ENCODE measurements around the gene GPR55. TPM values are rescaled to one million over a fixed set of nuclear protein-coding genes. Genes with fewer than 3 reads are reported as not detected.

GPR55 gene
- total RNA-seq, 4 donors from 2014 or later: 0.72 to 1.2 TPM; not detected in 2

DNA sequence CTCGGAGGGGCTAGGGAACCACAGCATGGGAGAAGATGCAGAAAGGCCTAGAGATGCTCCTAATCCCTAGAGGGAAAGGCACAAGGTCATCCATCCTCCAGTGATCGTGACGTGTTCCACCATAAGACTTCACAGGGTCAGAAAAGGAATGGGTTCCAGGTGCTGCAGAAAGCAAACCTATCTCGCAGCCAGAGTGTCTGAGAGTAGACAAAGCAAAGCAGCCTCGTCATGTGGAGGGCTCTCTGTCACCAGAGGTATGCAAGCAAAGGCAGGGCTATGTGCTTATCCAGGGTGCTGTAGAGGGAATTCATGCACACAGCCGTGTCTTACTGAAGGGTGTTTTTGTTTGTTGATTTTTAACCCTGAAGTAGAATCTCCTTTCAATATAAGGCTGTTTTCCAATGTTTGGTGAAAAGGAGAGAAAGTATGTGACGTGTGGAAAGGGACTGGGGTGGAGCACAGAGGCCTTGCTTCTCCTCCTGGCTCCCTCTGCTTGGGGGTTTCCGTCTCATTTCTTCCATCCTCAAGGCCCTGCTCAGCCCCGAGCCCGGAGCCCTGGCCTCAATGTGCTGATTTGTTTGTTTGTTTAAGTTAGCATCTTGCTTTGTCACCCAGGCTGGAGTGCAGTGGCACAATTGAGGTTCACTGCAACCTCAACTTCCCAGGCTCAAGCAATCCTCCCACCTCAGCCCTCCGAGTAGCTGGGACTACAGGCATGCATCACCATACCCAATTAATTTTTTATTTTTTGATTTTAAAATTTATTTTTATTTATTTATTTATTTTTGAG, 3.0 kb downstream of the GPR55 start:
- DNase-seq (ENCODE audit: low spot score in 2 of 2): peak; percentile 21 to 54
- H3K4me3 ChIP-seq: no peak overlapping the region
- TF ChIP-seq EP300 (IDR thresholded peaks at IDR 0.05): no peak
- no peak for TF ChIP-seq POLR2AphosphoS5 (IDR thresholded peaks at IDR 0.05)
- no peak for TF ChIP-seq POLR2A (IDR thresholded peaks at IDR 0.05)
- TF ChIP-seq, protein P1, sequence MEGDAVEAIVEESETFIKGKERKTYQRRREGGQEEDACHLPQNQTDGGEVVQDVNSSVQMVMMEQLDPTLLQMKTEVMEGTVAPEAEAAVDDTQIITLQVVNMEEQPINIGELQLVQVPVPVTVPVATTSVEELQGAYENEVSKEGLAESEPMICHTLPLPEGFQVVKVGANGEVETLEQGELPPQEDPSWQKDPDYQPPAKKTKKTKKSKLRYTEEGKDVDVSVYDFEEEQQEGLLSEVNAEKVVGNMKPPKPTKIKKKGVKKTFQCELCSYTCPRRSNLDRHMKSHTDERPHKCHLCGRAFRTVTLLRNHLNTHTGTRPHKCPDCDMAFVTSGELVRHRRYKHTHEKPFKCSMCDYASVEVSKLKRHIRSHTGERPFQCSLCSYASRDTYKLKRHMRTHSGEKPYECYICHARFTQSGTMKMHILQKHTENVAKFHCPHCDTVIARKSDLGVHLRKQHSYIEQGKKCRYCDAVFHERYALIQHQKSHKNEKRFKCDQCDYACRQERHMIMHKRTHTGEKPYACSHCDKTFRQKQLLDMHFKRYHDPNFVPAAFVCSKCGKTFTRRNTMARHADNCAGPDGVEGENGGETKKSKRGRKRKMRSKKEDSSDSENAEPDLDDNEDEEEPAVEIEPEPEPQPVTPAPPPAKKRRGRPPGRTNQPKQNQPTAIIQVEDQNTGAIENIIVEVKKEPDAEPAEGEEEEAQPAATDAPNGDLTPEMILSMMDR (IDR thresholded peaks at IDR 0.05): no peak
- 77% methylated on average over 11 of the region's 11 CpGs for WGBS
- peaks cover 6% of the 10 kb centered on the region for H3K4me1 ChIP-seq
- H3K9me3 ChIP-seq: no peaks in the 10 kb centered on the region
- no peak overlapping the region for H3K27ac ChIP-seq
- no peaks in the 10 kb centered on the region for H3K36me3 ChIP-seq
- peaks cover 26% of the 10 kb centered on the region for H3K27me3 ChIP-seq

DNA sequence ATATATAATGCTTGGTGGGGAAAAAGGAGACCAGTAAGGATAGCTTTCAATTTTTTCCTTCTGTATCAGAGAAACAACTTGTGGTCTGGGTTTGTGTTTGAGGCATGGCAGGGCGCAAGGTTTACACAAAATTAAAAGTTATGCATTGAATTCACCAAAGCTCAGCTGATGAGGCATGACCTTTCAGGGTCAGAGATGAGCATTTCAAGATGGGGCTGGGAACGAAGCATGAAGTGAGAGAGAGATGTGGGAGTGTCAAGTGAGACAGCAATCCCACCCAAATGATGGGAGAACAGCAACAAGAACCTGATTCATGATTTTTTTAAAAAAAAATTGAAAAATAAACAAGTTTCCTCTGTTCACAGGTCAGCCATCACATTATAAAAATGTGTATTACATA, 4.9 kb downstream of the GPR55 start:
- Histone ChIP-seq H3K4me3 (no peak overlapping the region), H3K9me3 (no peaks in the 10 kb centered on the region), H3K27ac (no peak overlapping the region), H3K4me1 (peaks cover 6% of the 10 kb centered on the region), H3K27me3 (peaks cover 25% of the 10 kb centered on the region), H3K36me3 (no peaks in the 10 kb centered on the region)
- no peak for DNase-seq (ENCODE audit: low spot score in 2 of 2)
- WGBS: 76% methylated on average over 2 of the region's 2 CpGs
- TF ChIP-seq POLR2AphosphoS5 (IDR thresholded peaks at IDR 0.05) (no peak), POLR2A (IDR thresholded peaks at IDR 0.05) (no peak), EP300 (IDR thresholded peaks at IDR 0.05) (no peak)
- TF ChIP-seq, protein P1 (IDR thresholded peaks at IDR 0.05): no peak

DNA sequence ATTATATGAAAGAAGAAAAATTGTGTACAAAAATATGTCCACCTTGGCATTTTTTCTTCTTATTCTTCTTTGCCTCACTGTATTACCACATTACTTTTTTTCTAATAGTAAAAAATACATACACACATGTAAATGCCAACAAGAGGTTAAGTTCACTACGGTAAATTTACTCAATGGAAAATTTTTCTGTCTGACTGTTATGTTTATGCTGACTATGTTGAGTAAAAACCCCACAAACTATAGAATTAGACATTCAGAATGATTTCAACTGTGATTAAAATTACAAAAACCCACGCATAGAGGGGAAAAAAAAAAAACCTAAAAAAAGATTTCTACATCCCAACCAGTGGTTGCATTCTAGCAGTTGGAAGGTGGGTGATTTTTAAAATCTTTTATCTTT, 5.4 kb downstream of the GPR55 start:
- TF ChIP-seq EP300 (IDR thresholded peaks at IDR 0.05) (no peak), POLR2AphosphoS5 (IDR thresholded peaks at IDR 0.05) (no peak), POLR2A (IDR thresholded peaks at IDR 0.05) (no peak)
- TF ChIP-seq, protein P1 (IDR thresholded peaks at IDR 0.05): no peak
- Histone ChIP-seq H3K27me3 (peaks cover 24% of the 10 kb centered on the region), H3K9me3 (no peaks in the 10 kb centered on the region), H3K27ac (no peak overlapping the region), H3K36me3 (no peaks in the 10 kb centered on the region), H3K4me3 (no peak overlapping the region), H3K4me1 (peaks cover 3% of the 10 kb centered on the region)
- DNase-seq (ENCODE audit: low spot score in 2 of 2): no peak
- 67% methylated on average over 2 of the region's 2 CpGs for WGBS

DNA sequence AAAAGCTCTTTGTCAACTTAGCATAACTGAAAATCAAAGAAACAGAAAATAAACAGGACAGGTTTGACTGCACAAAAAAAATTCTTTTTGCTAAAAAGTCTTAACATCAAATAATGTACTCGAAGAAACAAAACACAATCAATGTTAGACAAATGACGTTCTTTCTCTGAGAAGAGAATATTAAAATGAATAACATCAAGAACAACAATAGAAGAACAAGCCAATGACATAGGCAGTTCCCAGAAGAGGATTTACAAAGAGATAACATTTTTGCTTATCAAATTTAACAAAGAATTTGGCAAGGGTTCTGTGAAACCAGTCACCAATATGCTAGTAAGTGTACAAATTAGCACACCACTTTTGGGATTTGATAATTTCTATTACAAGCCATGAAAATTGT, 5.8 kb downstream of the GPR55 start:
- Histone ChIP-seq H3K9me3 (no peaks in the 10 kb centered on the region), H3K27ac (no peak overlapping the region), H3K36me3 (no peaks in the 10 kb centered on the region), H3K4me3 (no peak overlapping the region), H3K4me1 (no peaks in the 10 kb centered on the region), H3K27me3 (peaks cover 20% of the 10 kb centered on the region)
- TF ChIP-seq, protein P1 (IDR thresholded peaks at IDR 0.05): no peak
- TF ChIP-seq EP300 (IDR thresholded peaks at IDR 0.05) (no peak), POLR2A (IDR thresholded peaks at IDR 0.05) (no peak), POLR2AphosphoS5 (IDR thresholded peaks at IDR 0.05) (no peak)
- 78% methylated on average over 2 of the region's 2 CpGs for WGBS
- DNase-seq (ENCODE audit: low spot score in 2 of 2): no peak

DNA sequence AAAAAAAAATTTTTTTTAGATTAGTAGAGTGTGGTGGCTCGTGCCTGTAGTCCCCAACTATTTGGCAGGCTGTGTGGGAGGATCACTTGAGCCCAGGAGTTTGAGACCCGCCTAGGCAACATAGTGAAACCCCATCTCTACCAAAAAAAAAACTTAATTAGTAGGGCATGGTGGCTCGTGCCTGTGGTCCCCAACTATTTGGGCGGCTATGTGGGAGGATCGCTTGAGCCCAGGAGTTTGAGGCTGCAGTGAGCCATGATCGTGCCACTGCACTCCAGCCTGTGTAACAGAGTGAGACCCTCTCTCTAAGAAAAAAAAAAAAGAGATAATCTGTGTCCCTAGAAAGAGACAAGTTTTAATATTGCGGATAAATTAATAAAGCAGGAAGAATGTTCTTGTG, 8.8 kb downstream of the GPR55 start:
- Histone ChIP-seq H3K9me3 (no peaks in the 10 kb centered on the region), H3K27me3 (peaks cover 9% of the 10 kb centered on the region), H3K4me3 (no peak overlapping the region), H3K27ac (no peak overlapping the region), H3K36me3 (no peaks in the 10 kb centered on the region), H3K4me1 (no peaks in the 10 kb centered on the region)
- 74% methylated on average over 7 of the region's 7 CpGs for WGBS
- DNase-seq (ENCODE audit: low spot score in 2 of 2): peak; percentile 24 to 28
- TF ChIP-seq POLR2A (IDR thresholded peaks at IDR 0.05) (no peak), POLR2AphosphoS5 (IDR thresholded peaks at IDR 0.05) (no peak), EP300 (IDR thresholded peaks at IDR 0.05) (no peak)
- TF ChIP-seq, protein P1 (IDR thresholded peaks at IDR 0.05): no peak
